DOHH2 (cell line): ENCODE results near the gene CYYR1.

Experiments
- H3F3A ChIP-seq: fragments of 200-600 bp; sonication (generic), shearing (Covaris generic); 2 replicates; pipeline ENCODE4 v1.6.0; 2016; ENCODE audit warnings: antibody characterized with exemption, mild to moderate bottlenecking; ENCODE audit not compliant: control insufficient read depth, insufficient read depth
- H3K27ac ChIP-seq: fragments of 200-600 bp; sonication (generic); 2 replicates; pipeline ENCODE4 v1.5.1; 2014; ENCODE audit warnings: low read depth, mild to moderate bottlenecking, low read length, moderate library complexity
- H3K27me3 ChIP-seq: fragments of 200-600 bp; sonication (generic); 2 replicates; pipeline ENCODE4 v1.6.1; 2014; ENCODE audit warnings: mild to moderate bottlenecking, low read length, mixed read lengths; ENCODE audit not compliant: control insufficient read depth
- H3K36me3 ChIP-seq: fragments of 200-600 bp; sonication (generic); 2 replicates; pipeline ENCODE4 v1.6.1; 2014; ENCODE audit warnings: mild to moderate bottlenecking, low read length, moderate library complexity, mixed read lengths; ENCODE audit not compliant: control insufficient read depth
- H3K4me1 ChIP-seq: fragments of 200-600 bp; sonication (generic); 2 replicates; pipeline ENCODE4 v1.6.1; 2014; ENCODE audit warnings: mild to moderate bottlenecking, low read length, mixed read lengths; ENCODE audit not compliant: control insufficient read depth
- H3K4me2 ChIP-seq: fragments of 200-600 bp; sonication (generic); 2 replicates; pipeline ENCODE4 v1.6.0; 2014; ENCODE audit warnings: mild to moderate bottlenecking, low read length, moderate library complexity
- H3K4me3 ChIP-seq: fragments of 200-600 bp; sonication (generic); 2 replicates; pipeline ENCODE4 v1.5.1; 2014; ENCODE audit warnings: mild to moderate bottlenecking, low read length, mixed read lengths
- H3K79me2 ChIP-seq: fragments of 200-600 bp; sonication (generic); 2 replicates; pipeline ENCODE4 v1.6.1; 2014; ENCODE audit warnings: mild to moderate bottlenecking, low read length, mixed read lengths; ENCODE audit not compliant: control insufficient read depth
- H3K9me2 ChIP-seq: fragments of 200-600 bp; sonication (generic); replicated peaks from 2 replicates; pipeline ENCODE4 v1.6.1; 2014; ENCODE audit warnings: mild to moderate bottlenecking, low read length, mixed read lengths; ENCODE audit not compliant: control insufficient read depth
- H3K9me3 ChIP-seq: fragments of 200-600 bp; sonication (generic); 2 replicates; pipeline ENCODE4 v1.6.1; 2014; ENCODE audit warnings: antibody characterized with exemption, low read length, mixed read lengths; ENCODE audit not compliant: control insufficient read depth, insufficient read depth
- H4K20me1 ChIP-seq: fragments of 200-600 bp; sonication (generic); 2 replicates; pipeline ENCODE4 v1.6.0; 2014; ENCODE audit warnings: low read depth, mild to moderate bottlenecking, antibody characterized with exemption, low read length, moderate library complexity; ENCODE audit not compliant: control insufficient read depth, insufficient read depth
- EZH2phosphoT487 ChIP-seq: fragments of 200-600 bp; sonication (generic); IDR thresholded peaks from 2 replicates; pipeline ENCODE4 v1.6.1; 2017; ENCODE audit warnings: borderline replicate concordance, mild to moderate bottlenecking, antibody characterized with exemption, low read length, moderate library complexity, mixed read lengths
- TF ChIP-seq, protein P1 (sequence below): fragments of 200-600 bp; sonication (generic); IDR thresholded peaks from one replicate; pipeline ENCODE4 v1.5.1; 2014; ENCODE audit warnings: antibody characterized with exemption, mild to moderate bottlenecking, low read depth, low read length; ENCODE audit not compliant: poor library complexity, severe bottlenecking

CYYR1 gene

DNA sequence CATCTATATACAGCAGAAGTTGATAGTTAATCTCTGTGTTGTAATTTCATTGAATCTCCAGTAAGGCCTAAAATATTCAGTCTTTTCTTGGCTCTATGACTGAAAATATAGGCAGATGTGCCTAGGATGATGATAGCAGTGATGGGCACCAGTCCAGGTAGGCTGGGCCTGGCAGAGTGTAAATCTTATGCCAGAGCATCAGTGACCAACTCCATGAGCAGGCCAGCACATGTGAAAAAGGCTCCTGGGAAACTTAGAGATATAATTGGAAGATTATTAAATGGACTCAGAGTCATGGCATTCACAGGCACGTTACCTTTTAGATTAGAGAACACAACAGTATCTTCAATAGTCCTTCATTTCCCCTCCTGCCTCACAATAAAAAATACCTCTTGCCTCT lies 20.7 kb upstream of the CYYR1 start:
- no peaks in the 10 kb centered on the region for H3K4me1 ChIP-seq
- no peak overlapping the region for H3K27ac ChIP-seq
- no peaks in the 10 kb centered on the region for H3F3A ChIP-seq
- H3K4me2 ChIP-seq = no peak overlapping the region
- H3K9me2 ChIP-seq = no peaks in the 10 kb centered on the region
- H3K4me3 ChIP-seq = no peak overlapping the region
- no peaks in the 10 kb centered on the region for H3K36me3 ChIP-seq
- no peaks in the 10 kb centered on the region for H4K20me1 ChIP-seq
- no peaks in the 10 kb centered on the region for H3K27me3 ChIP-seq
- TF ChIP-seq, protein P1, sequence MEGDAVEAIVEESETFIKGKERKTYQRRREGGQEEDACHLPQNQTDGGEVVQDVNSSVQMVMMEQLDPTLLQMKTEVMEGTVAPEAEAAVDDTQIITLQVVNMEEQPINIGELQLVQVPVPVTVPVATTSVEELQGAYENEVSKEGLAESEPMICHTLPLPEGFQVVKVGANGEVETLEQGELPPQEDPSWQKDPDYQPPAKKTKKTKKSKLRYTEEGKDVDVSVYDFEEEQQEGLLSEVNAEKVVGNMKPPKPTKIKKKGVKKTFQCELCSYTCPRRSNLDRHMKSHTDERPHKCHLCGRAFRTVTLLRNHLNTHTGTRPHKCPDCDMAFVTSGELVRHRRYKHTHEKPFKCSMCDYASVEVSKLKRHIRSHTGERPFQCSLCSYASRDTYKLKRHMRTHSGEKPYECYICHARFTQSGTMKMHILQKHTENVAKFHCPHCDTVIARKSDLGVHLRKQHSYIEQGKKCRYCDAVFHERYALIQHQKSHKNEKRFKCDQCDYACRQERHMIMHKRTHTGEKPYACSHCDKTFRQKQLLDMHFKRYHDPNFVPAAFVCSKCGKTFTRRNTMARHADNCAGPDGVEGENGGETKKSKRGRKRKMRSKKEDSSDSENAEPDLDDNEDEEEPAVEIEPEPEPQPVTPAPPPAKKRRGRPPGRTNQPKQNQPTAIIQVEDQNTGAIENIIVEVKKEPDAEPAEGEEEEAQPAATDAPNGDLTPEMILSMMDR = no peak
- no peak for TF ChIP-seq EZH2phosphoT487
- H3K9me3 ChIP-seq = no peaks in the 10 kb centered on the region; the same call in 1 of the 2 replicates
- H3K79me2 ChIP-seq = no peaks in the 10 kb centered on the region

GRCh38 chr21:26591543-26591942 lies 18.5 kb upstream of the CYYR1 start:
- no peaks in the 10 kb centered on the region for H4K20me1 ChIP-seq
- H3K36me3 ChIP-seq = no peaks in the 10 kb centered on the region
- TF ChIP-seq EZH2phosphoT487 = no peak
- TF ChIP-seq, protein P1 = no peak
- H3K27ac ChIP-seq = no peak overlapping the region
- H3K27me3 ChIP-seq = no peaks in the 10 kb centered on the region
- no peaks in the 10 kb centered on the region for H3K79me2 ChIP-seq
- H3K4me2 ChIP-seq = no peak overlapping the region
- H3K9me3 ChIP-seq = no peaks in the 10 kb centered on the region; the same call in 1 of the 2 replicates
- no peaks in the 10 kb centered on the region for H3F3A ChIP-seq
- no peaks in the 10 kb centered on the region for H3K9me2 ChIP-seq
- no peaks in the 10 kb centered on the region for H3K4me1 ChIP-seq
- H3K4me3 ChIP-seq = no peak overlapping the region

GRCh38 chr21:26588446-26588845 lies 15.4 kb upstream of the CYYR1 start:
- H3K4me1 ChIP-seq = no peaks in the 10 kb centered on the region
- TF ChIP-seq EZH2phosphoT487 = no peak
- TF ChIP-seq, protein P1 = no peak

DNA sequence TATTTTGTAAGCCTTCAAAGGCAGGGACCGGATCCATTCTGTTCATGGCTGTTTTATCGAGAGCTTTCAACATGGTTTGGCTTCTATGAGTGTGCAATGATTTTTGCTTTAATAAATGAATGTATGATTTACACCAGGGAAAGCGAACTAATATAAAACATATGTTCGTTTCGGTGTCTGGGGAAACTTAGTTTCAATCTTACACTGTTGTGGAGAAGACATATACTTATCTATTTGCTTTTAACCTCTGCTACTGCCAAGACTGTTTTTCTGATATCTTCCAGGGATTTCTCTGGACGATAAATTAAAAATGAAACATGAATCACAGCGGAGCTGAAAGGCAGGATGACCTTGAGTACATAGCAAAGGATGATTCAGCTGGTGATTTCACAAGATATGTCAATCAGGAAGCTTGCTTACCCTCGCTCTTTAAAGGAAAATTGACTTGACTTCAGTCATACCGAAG lies 14.7 kb upstream of the CYYR1 start:
- Histone ChIP-seq H3K4me3 (no peak overlapping the region), H3K36me3 (no peaks in the 10 kb centered on the region), H3K4me2 (no peak overlapping the region), H4K20me1 (no peaks in the 10 kb centered on the region), H3K4me1 (no peaks in the 10 kb centered on the region), H3K27ac (no peak overlapping the region), H3K79me2 (no peaks in the 10 kb centered on the region), H3K9me3 (no peaks in the 10 kb centered on the region), H3K9me2 (no peaks in the 10 kb centered on the region), H3F3A (no peaks in the 10 kb centered on the region), H3K27me3 (no peaks in the 10 kb centered on the region)
- TF ChIP-seq EZH2phosphoT487 = no peak
- TF ChIP-seq, protein P1 = no peak

More at GRCh38 chr21:26588446-26588845, 15.4 kb upstream of the CYYR1 start:
- Histone ChIP-seq H3K27ac (no peak overlapping the region), H3K27me3 (no peaks in the 10 kb centered on the region), H3K9me3 (no peaks in the 10 kb centered on the region), H3K4me2 (no peak overlapping the region), H3K36me3 (no peaks in the 10 kb centered on the region), H4K20me1 (no peaks in the 10 kb centered on the region), H3K4me3 (no peak overlapping the region), H3K9me2 (no peaks in the 10 kb centered on the region), H3F3A (no peaks in the 10 kb centered on the region), H3K79me2 (no peaks in the 10 kb centered on the region)
